DMS79 treated with DMSO at 0.1 percent for 48 hours (cell line): ENCODE measurements around the gene TOB1.
A peak's percentile ranks its signal among the peaks of the same experiment; 100 is the strongest.

Experiments used
- DNase-seq: peaks from one replicate; lab custom pipeline; 2025; lab: John Stamatoyannopoulos, UW

The TOB1 gene, protein sequence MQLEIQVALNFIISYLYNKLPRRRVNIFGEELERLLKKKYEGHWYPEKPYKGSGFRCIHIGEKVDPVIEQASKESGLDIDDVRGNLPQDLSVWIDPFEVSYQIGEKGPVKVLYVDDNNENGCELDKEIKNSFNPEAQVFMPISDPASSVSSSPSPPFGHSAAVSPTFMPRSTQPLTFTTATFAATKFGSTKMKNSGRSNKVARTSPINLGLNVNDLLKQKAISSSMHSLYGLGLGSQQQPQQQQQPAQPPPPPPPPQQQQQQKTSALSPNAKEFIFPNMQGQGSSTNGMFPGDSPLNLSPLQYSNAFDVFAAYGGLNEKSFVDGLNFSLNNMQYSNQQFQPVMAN

DNA sequence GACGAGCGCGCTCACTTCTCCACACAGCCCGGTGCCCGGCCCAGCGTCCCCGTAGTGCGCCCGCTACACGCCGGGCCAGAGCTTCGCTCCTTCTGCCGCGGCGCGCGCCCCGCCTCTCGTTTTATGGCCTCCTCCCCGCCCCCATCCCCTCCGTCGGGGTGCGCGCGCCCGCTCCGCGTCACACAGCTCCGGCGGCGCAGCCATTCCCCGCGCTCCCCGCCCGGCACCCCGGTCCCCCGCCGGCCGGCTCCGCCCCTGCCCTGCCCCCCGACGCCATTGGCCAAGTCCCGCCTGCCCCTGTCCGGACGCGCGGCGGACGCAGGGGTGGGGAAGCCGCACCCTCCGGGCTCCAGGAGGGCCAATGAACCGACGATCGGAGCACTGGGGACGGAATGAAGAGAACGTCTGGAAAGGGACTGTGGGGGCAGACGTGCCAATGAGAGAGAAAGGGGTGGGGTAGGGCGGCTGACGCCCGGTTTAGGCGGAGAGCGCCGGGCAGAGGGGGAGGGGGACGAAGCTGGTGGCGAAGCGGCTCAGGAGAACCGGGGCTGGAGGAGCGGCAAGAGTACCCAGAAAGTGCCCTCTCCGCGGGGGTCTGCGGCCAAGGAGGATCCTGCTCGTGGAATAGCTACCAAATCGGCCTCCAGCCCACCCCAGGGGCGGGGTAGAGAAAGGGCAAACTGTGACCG is at the start of gene TOB1:
Gene TOB1 (minus strand): TSS at position 94 of the 689 bp plus-strand sequence. CDS start 2,337 bp downstream, outside the sequence.
- peak; percentile 91 for DNase-seq

DNA sequence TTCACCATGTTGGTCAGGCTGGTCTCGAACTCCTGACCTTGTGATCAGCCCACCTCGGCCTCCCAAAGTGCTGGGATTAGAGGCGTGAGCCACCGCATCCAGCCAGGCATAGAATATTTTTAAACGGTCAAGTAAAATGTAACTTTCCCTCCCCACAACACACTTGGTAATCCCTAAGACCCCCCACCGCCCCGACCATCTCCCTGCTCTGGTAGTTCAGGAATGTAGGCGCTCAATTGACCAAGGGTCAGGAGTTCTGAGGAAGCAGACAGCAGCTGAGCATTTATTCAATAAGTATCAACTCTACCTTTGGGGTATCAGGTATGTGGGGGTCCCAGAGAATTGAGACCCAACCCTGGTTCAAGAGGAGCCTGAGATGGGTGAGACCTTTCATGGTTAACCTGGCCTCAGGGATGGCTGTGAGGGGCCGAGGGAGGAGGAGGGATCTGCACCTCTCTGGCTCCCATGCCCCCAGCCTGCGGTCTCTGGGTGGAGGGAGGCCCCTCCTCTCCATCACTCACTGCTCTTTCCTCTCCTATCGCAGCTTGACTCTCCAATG is 48.4 kb upstream of the TOB1 start:
- DNase-seq = no peak

DNA sequence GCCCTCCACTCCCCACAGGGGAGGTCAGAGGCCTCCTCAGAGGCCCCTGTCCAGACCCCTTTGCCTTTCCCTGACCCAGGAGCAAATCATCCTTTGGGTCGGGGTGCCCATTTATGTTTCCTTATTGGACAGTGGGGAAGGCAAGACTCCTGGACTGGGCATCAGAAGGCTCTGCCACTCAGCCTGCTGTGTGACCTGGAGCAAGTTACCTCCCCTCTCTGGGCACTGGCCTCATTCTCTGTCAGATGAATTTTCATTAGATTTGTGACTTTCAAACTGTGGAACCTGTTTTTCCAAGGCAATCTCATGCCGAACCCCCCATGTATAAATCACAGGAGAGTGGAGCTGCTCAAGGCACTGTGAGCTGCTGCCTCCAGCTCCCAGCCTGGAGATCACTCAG is 47.0 kb upstream of the TOB1 start:
- no peak for DNase-seq

DNA sequence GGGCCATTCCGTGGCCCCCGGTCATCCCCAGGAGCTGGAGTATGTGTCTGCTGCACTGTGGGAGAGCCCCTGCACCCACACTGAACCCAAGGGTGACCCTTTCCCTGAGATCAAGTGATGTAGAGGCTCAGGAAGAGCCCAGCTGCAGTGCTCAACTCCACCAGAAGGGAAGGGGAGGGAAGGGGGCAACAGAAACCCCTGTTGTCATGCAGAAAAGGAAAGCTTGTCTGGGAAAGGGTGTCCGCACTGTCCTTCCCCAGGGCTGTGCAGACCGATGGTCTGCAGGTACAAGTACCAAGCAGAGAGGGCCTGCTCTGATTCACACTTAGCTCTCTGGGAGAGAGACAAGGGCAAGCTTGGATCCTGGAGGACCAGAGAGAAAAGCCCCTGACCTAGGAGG is 45.7 kb upstream of the TOB1 start:
- DNase-seq = no peak

DNA sequence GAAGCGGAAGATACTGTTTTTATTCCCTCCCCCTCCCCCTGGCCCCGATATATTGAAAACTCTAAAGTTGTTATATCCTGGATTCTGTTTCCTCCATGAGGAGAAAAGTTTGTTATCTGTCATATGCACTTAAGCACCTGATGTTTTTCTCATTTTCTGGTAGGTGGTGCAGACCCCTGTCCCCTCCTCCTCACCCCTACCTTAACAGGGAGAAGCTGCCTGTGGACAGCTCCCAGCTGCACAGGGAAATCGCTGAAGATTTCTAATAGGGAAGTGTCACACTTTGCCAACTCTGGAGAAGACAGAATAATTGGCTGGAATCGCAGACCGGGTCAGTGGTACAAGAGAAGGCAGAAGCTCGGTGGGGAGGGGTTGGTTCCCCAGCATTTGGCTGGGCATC is 45.3 kb upstream of the TOB1 start:
- no peak for DNase-seq

DNA sequence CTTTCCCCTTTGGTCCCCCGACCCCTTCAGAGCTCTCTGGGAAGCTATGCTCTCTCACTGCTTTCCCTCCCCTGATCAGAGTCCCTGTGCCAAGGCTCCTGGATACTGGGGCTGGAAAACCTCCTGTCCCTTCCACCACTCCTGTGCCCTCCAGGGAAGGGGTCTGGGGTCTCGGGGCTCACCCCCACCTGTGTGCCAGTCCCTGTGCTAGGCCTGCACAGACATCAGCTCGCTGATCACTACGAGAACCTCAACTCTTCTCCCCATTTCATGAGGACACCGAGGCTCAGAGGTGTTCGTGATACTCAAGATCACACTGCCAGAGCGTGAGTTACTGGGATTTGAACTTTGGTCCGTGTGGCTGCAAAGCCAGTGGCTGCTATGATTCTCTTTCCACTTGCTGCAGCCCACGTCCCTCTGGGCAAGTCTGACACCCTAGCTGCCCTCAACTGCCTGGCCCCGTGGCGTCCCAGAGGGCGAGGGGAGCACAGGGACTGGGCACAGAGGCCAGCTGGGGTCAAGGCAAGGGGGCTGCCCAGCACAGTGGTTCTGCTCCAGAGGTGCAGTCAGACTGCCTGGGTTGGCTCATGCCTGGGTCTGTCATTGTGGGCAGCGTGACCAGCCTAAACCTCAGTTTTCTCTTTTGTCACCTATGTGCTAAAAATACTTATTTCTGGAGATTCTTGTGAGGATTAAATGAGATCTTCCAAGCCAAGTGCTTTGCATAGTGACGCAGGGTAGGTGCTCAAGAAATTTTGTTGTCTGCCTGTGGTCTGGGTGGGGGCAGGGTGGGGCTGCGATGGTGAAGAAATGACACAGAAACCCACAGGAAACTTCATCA is 43.8 kb upstream of the TOB1 start:
- DNase-seq = no peak

DNA sequence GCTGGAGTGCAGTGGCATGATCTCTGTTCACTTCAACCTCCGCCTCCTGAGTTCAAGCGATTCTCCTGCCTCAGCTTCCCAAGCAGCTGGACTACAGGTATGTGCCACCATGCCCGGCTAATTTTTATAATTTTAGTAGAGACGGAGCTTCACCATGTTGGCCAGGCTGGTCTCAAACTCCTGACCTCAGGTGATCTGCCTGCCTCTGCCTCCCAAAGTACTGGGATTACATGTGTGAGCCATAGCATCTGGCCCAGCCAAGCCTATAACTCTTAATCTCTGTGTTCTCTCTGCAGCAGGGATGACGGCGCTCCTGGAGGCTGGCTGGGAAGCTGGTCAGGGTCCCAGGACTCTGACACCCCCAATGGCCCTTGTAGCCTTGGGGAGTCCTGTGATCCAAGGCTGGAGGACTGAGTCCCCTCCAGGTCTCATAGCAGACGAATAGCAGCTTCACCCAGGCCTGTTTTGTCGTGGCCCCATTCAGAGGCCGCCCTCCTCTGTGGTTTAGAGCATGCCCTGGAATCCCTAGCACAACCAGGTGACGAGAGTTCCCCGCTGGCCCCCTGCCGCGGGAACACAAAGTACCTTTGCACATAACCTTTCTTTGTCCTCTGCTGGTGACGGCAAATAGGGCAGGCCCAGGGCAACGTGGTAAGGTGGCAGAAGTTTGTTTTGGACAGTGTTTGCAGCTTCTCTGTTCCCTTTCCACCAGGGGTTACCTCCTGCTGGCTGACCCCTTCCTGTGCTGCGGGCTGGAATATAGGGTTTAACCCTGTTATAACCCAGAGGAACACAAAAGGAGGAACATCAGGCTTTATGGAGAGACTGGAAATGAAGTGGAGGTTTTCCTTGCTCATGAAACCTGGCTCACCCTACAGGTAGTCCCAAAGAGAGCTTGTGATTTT is 43.0 kb upstream of the TOB1 start:
- no peak for DNase-seq

DNA sequence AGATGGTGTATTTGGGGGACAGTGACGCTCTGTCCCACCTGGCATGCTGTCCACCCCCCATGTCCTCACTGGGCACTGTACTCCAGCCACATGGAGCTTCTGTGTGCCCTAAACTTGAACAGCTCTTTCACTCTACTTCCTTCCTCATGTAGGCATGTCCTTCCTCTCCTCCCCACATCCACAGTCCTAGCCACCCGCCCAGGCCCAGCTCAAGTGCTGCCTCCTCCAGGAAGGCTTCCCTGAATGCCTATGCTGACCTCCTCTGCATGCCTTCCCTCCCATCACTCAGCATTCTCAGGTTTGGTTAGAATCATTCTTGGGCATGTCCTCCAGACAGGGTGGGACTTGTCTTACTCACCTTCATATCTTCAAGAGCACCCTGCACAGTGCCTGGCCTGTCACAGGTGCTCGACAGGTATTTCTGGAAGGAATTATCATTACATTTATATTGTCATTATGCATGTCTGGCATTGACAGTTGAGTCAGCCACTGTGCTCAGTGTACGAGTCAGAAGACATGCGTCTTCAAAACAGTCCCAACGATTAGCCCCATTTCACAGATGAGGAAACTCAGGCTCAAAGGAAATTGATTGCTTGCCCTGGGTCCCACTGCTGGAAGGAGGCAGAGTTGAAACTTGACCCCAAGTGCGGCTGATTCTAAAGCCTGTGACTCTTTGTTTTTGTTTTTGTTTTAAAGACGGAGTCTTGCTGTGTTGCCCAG is 42.1 kb upstream of the TOB1 start:
- DNase-seq = no peak

DNA sequence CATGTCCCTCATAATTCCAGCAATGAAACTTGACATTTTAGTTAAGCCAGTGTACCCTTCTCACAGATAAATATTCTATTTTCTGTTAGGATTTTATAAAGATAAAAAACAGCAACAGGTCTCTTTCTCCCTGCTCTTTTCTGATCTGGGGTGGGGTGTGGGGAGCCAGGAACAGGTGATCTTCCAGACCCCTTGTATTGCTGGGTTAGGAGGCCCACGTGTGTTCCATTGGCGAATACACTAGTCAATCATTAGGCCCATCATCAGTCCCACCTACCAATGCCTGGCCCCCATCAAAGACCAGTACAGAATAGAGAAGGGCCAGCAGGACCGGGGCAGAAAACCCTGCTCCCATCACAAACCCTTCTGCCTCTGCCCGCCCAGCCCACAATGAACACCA is 40.3 kb upstream of the TOB1 start:
- no peak for DNase-seq

DNA sequence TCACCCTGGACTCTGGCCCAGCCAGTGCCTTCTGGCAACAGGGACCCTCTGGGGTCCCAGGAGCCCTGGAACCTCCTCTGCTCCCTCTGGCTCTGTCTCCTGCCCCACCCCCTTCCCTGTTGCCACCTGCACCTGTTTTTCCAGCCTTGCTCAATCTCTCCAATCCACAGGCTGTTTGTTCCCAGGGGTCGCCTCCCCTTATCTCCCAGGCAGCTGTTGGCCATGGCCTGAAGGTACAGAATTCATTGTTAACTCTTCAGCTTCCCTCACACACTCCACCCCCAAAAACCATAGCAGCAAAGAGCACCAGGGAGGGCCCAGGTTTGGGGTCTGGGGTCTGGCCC is 39.3 kb upstream of the TOB1 start:
- DNase-seq = peak; percentile 75

DNA sequence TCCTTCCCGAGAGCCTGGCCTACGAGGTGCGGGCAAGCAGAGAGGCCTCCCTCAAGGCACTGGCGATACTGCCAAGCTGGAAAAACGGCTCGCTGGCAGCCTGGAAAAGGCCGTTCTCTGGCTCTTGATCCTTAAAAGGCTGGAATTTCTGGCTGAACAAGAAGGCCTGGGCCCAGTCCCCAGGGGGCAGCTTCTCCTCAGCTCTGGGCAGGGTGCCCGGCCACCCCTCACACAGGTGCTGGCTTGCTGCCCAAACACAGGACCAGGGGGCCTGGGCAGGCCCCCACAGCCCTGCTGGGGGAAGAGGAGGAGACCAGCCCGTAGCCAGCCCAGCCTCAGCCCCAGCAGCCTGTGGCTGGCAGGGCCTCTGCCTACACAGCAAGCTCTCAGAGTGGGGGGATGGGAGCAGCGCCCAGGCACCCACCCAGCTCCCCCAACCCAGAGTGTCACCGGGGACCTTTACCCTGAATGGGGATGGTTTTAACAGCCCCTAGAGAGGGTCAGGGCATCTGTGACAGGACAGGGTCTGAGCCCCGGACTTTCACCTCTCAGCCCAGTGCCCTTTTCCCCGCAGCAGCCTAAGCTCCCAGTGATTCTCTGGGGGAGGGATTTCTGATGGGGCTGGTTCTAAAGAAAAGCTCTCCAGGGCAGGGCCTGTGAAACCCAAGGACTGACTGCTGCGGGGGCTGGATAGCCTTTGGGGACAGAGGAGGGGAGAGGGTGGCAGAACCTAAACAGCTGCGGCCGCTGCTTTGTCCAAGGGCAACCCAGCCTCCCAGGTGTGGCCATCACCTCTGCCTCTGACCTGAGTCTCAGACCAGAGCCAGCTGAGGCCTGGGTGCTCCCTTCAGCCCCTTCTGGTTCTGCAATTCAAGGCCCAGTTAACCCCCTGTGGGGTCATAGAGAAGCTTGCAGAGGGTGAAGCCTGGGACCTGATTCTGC is 38.6 kb upstream of the TOB1 start:
- peak; percentile 89 for DNase-seq

DNA sequence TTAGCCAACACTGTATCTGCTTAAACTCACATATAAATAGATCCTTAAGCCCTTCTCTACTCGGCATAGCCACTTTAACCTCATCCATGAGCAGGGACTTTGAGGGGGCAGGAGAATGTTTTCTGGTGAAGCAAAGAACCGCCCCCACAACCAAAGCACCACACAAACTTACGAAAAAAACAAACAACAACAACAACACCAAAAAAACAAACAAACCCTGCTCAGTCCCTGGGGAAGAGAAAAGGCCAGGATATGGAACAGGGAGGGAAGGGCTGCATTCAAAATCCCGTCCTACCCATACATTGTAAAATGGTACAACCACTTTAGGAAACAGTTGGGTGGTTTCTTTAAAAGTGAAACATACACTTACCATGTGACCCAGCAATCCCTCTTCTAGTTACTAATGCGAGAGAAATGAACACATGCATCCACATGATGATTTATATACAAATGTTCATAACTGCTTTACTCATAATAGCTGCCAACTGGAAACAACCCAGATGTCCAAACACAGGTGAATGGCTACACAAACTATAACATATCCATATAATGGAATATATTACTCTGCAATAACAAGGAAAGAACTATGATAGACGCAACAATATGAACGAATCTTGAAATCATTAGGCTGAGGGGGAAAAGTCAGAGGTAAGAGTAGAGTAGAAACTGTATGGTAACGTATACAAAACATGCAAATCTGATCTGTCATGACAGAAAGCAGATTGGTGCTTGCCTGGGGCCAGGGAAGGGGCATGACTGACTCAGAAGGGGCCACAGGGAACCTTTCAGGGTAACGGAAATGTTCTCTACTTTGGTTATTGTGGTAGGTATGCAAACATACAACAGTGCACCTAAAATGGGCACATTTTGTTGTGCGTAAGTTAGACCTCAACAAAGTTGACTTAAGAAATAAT is 37.7 kb upstream of the TOB1 start:
- DNase-seq = peak; percentile 43

DNA sequence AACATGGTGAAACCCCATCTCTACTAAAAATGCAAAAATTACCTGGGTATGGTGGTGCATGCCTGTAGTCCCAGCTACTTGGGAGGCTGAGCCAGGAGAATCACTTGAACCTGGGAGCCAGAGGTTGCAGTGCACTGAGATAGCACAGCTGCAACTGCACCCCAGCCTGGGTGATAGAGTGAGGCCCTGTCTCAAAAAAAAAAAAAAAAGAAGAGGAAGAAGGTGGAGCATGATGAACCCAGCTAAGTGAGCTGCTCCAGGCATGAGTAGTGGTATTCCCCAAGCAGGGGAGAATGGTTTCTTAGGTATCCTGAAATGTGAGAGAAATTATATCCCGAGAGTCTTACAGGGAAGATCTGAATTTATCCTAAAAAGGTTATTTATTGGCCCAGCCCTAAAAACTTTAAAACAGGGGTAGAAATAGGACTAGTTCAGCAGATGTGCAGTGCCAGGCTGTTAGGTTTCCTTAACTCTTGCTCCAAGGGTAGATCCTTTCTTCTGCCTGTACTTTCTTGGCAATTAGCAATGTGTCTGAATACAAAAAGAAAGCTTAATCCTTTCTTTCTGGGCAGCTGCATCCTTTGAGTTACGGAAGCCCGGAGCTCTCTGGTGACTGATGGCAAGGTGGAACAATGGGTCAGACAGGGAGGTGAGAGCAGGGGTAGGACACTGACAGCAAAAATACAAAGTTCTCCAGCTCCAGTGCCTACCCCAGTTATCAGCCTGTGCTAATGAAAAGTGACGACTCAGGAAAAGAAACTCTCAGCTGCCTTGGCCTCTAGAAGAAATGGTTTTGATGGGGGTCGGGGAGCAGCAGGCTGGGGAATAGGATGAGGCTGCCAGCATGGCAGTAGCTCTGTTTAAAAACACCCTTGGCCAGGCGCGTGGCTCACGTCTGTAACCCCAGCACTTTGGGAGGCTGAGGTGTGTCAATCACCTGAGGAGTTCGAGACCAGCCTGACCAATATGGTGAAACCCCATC is 36.5 kb upstream of the TOB1 start:
- DNase-seq = no peak

DNA sequence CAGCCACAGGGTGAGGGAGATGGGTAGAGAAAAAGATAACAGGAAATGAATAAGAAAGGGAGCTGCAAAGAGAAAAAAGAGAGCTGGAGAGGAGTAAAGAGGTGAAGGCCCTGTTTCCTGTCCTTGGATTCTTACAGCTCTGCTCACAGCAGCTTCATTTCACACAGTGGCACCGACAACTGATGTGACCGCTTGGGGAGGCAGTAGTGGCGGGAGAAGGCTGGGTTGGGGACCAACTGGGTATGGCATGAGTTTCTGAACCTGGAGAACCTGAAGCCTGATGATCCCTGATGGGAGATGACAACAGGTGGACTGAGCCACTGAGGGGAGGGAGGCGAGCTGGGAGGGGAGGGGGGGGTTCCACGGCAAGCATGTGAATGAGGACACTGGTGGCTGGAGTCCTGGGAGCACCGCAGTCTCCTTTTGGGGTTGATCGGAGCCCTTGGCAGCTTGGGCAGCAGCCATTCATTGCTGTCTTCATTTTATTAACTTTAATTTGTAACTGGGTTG is 34.3 kb upstream of the TOB1 start:
- DNase-seq = no peak

DNA sequence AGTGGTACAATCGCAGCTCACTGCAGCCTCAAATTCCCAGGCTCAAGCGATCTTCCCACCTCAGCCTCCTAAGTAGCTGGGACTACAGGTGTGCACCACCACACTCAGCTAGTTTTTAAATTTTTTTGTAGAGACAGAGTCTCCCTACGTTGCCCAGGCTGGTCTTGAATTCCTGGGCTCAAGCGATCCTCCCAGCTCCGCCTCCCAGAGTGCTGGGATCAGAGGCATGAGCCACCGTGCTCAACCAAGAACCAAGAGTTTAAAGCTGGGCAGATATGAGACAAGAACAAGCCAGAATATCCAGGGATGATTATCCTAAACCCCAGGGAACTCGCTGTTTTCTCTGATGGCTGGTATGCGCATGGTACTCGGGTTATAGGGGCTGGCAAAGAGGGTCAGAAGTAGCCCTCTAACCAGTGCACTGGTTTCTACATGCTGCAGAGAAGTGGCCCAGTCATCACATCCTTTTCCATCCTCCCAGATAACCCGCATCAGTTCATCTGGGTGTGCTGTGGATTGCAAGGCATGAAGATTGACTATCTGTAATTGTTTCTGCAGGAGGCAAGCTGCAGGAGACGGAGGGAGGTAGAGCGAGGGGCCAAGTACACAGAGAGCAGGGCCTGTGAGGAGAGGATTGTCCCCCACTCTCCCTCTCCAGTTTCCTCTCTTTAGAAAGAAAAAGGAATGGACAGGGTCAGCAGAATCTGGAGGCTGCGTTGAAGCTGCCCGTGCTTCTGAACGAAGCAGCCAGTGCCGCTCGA is 33.6 kb upstream of the TOB1 start:
- no peak for DNase-seq

DNA sequence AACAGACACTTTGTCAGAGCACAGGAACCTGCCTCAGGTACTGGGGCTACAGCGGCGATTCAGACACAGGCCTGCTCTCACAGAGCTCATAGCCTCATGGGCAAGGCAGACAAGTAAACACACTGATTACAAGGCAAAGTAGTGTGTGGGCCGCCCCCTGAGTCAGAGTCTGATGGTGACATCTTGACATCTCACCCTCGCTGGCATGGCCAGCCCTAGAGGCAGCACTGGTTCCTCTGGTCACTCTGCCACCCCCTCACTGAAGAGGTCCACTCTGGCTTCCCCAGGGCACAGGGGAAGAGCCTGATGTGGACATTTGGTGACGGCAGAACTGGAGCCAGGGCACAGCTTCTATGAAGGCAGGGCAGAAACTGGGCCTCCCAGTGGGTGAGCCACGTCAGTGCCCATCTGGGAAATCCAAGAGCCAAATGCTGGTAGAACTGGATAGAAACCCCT is 32.9 kb upstream of the TOB1 start:
- no peak for DNase-seq
